ENCODE results near the gene COG7. TPM values are rescaled to one million over a fixed set of nuclear protein-coding genes. Genes with fewer than 3 reads are reported as not detected.
A peak's percentile ranks its signal among the peaks of the same experiment; 100 is the strongest.
"Not testable (repeated sequence)": the region's sequence is repeated elsewhere in the genome, so short reads cannot be mapped to it uniquely, and the experiment has no call there.

The COG7 gene
- total RNA-seq, 1 donor from 2014 or later = 45.6 TPM

GRCh38 chr16:23476289-23476688 lies 23.3 kb upstream of the COG7 start:
- no peak for DNase-seq (ENCODE audit: low spot score)

DNA sequence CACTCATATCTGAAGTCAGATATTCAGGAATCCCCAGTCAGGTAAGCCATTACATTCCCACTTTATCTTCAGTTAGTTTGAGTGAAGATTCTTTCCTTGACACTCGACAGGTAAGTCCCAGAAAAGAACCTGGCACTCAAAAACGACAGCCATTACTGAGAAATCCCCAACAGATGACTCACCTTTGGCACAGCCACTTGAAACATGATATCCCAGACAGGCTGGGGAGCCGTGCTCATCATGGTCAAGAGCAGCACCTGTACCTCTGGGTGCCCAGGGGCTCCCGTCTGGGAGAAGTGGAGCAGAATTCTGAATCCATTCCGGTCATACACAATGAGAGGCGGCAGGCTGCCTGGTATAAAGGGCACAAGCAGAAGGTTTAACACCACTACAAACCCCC lies 16.8 kb upstream of the COG7 start:
- DNase-seq (ENCODE audit: low spot score) = no peak

DNA sequence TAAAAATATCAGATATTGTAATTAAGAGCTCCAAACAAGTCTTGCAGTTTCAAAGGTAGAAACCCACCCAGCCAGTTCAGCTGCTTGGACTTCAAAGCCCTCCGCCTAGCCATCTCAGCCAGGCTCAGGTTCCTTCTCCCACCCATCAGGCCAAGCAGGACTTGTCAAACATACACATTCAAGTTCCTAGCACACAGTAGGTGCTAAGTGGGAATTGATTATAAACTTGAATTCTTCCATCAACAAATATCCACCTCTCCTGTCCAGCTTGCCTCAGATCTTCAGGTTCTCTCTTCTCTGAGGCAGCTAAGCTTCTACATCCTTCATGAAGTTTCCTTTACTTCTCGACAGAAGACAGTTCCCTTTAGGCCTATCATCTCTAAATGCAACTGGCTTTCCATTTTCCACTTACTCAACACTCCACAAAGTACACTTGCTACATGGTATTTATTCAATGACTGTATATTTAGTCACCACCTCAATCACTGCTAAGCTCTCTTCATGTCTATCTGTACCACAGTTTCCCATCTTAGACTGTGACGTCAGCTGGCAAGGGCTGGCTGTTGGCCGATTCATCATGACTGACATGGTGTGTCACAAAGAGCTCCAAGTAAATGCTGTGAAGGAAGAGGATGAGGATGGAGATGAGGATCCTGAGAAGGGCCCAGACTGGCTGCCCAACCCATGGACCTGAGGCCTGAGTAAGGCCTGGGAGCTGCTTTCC lies 13.3 kb upstream of the COG7 start:
- no peak for DNase-seq (ENCODE audit: low spot score)

GRCh38 chr16:23465179-23465578 lies 12.2 kb upstream of the COG7 start:
- no peak for DNase-seq (ENCODE audit: low spot score)

DNA sequence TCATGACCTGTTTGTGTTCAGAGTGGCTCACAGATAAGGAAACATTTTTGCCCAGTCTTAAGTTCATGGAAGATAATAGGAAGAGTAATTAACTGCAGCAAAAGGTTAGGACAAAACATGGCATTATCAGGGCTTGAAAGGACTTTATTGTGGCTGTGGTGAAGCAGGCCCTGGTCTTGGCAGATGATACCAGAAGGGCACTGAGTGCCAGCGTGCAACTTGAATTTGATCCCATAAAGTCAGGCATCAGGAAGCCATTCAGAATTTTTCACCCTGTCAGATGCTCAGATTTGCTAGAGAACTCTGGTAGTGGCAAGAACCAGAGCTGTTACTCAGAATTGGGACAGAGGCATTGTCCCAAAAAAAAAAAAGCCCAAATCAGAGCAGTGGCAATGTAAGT lies 11.2 kb upstream of the COG7 start:
- no peak for DNase-seq (ENCODE audit: low spot score)

- peak; percentile 84 for DNase-seq (ENCODE audit: low spot score)
Observed at GRCh38 chr16:23462994-23463393, 10.0 kb upstream of the COG7 start.

GRCh38 chr16:23453338-23454052 lies 506 bp upstream of the COG7 start:
- no peak for DNase-seq (ENCODE audit: low spot score)

GRCh38 chr16:23452221-23452571 lies 793 bp downstream of the COG7 start:
- DNase-seq (ENCODE audit: low spot score) = no peak

DNA sequence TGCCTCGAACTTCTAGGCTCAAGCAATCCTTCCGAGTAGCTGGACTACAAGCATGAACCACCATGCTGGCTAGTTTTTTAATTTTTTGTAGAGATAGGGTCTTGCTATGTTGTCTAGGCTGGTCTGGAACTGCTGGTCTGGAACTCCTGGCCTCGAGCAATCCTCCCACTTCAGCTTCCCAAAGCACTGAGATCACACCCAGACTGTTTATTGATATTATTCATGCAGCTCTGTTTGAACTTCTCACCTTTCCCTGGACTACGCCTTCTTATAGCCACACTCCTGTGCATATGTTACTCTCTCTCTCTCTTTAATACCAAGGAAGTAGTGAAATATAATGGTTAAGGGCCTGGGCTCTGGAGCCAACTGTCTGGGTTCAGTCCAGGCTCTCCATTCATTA lies 4.6 kb downstream of the COG7 start:
- DNase-seq (ENCODE audit: low spot score) = no peak

- not testable (repeated sequence) for DNase-seq (ENCODE audit: low spot score)
Observed at GRCh38 chr16:23437542-23437941, 15.4 kb downstream of the COG7 start.

DNA sequence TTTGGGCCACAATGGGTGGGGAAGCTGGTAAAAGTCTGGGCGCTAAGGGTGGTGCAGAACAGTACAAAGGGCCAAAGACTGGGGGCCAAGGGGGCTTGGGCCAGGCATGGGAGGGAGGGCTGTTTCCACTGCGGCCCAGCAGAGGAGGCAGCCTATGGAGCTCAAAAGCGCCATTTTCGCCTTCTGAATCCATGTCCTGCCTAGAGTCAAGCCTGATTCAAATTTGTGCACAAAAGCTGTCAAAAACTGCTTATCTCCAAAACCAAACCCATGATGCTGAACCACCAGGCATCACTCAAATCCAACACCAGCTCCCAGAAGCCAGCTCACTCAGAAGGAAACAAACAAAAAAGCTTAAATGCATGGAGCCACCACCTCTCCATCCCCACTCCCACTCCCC lies 16.0 kb downstream of the COG7 start:
- DNase-seq (ENCODE audit: low spot score) = no peak

GRCh38 chr16:23435500-23435899 lies 17.5 kb downstream of the COG7 start:
- DNase-seq (ENCODE audit: low spot score) = no peak

- DNase-seq (ENCODE audit: low spot score) = no peak
Observed at GRCh38 chr16:23434380-23434779, 18.6 kb downstream of the COG7 start.

GRCh38 chr16:23433261-23433920 lies 19.6 kb downstream of the COG7 start:
- no peak for DNase-seq (ENCODE audit: low spot score)

GRCh38 chr16:23432176-23433128 lies 20.5 kb downstream of the COG7 start:
- no peak for DNase-seq (ENCODE audit: low spot score)

GRCh38 chr16:23428351-23428750 lies 24.6 kb downstream of the COG7 start:
- DNase-seq (ENCODE audit: low spot score) = no peak

- DNase-seq (ENCODE audit: low spot score) = peak; percentile 67
Observed at GRCh38 chr16:23424292-23424958, 28.6 kb downstream of the COG7 start.

- DNase-seq (ENCODE audit: low spot score) = peak; percentile 89
Observed at GRCh38 chr16:23423496-23424049, 29.4 kb downstream of the COG7 start.

DNA sequence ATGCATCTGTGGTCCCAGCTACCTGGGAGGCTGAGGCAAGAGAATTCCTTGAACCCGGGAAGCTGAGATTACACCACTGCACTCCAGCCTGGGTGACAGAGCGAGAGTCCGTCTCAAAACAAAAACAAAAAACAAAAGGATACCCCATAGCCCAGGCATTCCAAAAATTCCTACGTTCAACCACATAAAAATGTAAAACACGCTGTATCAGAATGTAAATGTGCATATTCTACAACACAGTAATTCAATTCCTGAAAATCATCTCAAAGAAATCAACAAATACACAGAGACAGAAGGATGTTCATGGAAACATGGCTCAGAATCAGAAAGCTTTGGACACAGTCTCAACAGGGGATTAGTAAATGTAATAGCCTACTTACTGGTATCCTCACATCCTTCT lies 33.0 kb downstream of the COG7 start:
- DNase-seq (ENCODE audit: low spot score) = no peak

GRCh38 chr16:23416816-23417215 lies 36.2 kb downstream of the COG7 start:
- no peak for DNase-seq (ENCODE audit: low spot score)

DNA sequence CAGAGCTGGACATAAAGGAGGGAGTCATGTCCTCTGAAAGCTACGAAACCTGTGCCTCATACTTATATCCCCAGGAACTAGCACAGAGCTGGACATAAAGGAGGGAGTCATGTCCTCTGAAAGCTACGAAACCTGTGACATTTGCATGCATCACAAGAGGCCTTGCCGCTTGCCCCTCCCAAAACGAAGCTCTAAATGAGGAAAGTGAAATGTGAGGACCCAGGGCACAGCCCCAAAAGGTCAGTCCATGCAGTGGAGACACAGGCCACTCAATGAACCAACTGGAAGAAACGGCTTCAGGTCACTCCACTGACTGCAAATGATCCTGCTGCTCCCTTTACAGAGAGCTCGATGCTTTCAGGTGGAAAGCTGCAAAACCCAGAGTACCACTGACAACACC lies 38.3 kb downstream of the COG7 start:
- DNase-seq (ENCODE audit: low spot score) = no peak

Data from ureter (tissue), 1 donor.